Thyroid gland (tissue), 4 donors: ENCODE measurements around the gene GPRIN2.

Source experiments
- CTCF ChIP-seq, 6 experiments: fragments of 200-600 bp in 3 of 6; fragments of 450-650 bp in 3 of 6; sonication (generic) in 3 of 6; IDR thresholded peaks; one replicate each; pipeline ENCODE4 v1.5.1; 2016 to 2019; ENCODE audit warnings: antibody characterized with exemption in 6 of 6, mild to moderate bottlenecking in 2 of 6, inconsistent platforms in 1 of 6, moderate library complexity in 1 of 6
- POLR2A ChIP-seq, 2 donors: fragments of 450-650 bp; IDR thresholded peaks; one replicate each; pipeline ENCODE4 v1.6.1; 2017; ENCODE audit warnings: antibody characterized with exemption in 2 of 2, mild to moderate bottlenecking in 2 of 2, moderate library complexity in 1 of 2

GRCh38 chr10:46560952-46561351 is 4.5 kb upstream of the GPRIN2 start:
- TF ChIP-seq POLR2A (IDR thresholded peaks at IDR 0.05) (no peak), CTCF (IDR thresholded peaks at IDR 0.05) (no peak)
